ENCODE measurements around the gene AUTS2. TPM values are rescaled to one million over a fixed set of nuclear protein-coding genes. Genes with fewer than 3 reads are reported as not detected.

The AUTS2 gene
- polyA plus RNA-seq, 1 experiment: 0.54 TPM

GRCh38 chr7:70786076-70786475 is 1187.8 kb downstream of the AUTS2 start:
- POLR2A ChIA-PET: no interaction called here
- CTCF ChIA-PET: interaction anchor here (1.2 kb wide), 1 partner anchor 13 kb away, joined by 3 read pairs; no protein-coding TSS in a partner anchor

GRCh38 chr7:70787286-70787685 is 1189.0 kb downstream of the AUTS2 start:
- POLR2A ChIA-PET: interaction anchor here (0.5 to 0.6 kb wide), 2 partner anchors 14 to 17 kb away, joined by 3 to 4 read pairs; no protein-coding TSS in a partner anchor
- no peak for TF ChIP-seq CTCF (IDR thresholded peaks at IDR 0.05; ENCODE audit: insufficient read depth, low read depth, low read length)
- CTCF ChIA-PET: no interaction called here

More at GRCh38 chr7:70786076-70786475, 1187.8 kb downstream of the AUTS2 start:
- no peak overlapping the region for H3K4me3 ChIP-seq (ENCODE audit: low read depth, low read length)
- TF ChIP-seq CTCF (IDR thresholded peaks at IDR 0.05; ENCODE audit: insufficient read depth, low read depth, low read length): no peak
- H3K27me3 ChIP-seq (ENCODE audit: control insufficient read depth, insufficient read depth, low read length): no peaks in the 10 kb centered on the region
- peaks cover 2% of the 10 kb centered on the region; the same call in 1 of the 2 replicates for H3K36me3 ChIP-seq (ENCODE audit: control insufficient read depth, insufficient read depth, low read length)
- no peak for DNase-seq (ENCODE audit: low read depth)

GRCh38 chr7:70787771-70788170 is 1189.5 kb downstream of the AUTS2 start:
- H3K36me3 ChIP-seq (ENCODE audit: control insufficient read depth, insufficient read depth, low read length): peaks cover 3% of the 10 kb centered on the region
- H3K27me3 ChIP-seq (ENCODE audit: control insufficient read depth, insufficient read depth, low read length): no peaks in the 10 kb centered on the region
- TF ChIP-seq CTCF (IDR thresholded peaks at IDR 0.05; ENCODE audit: insufficient read depth, low read depth, low read length): no peak
- ChIA-PET CTCF (interaction anchor here (1.4 kb wide), 1 partner anchor 14 kb away, joined by 4 read pairs; no protein-coding TSS in a partner anchor), POLR2A (interaction anchor here (0.6 kb wide), 1 partner anchor 17 kb away, joined by 4 read pairs; no protein-coding TSS in a partner anchor)
- DNase-seq (ENCODE audit: low read depth): no peak
- H3K4me3 ChIP-seq (ENCODE audit: low read depth, low read length): no peak overlapping the region

More at GRCh38 chr7:70787286-70787685, 1189.0 kb downstream of the AUTS2 start:
- Histone ChIP-seq H3K36me3 (ENCODE audit: control insufficient read depth, insufficient read depth, low read length) (peaks cover 3% of the 10 kb centered on the region), H3K27me3 (ENCODE audit: control insufficient read depth, insufficient read depth, low read length) (no peaks in the 10 kb centered on the region), H3K4me3 (ENCODE audit: low read depth, low read length) (no peak overlapping the region)
- DNase-seq (ENCODE audit: low read depth): no peak

GRCh38 chr7:70788276-70788675 is 1190.0 kb downstream of the AUTS2 start:
- Histone ChIP-seq H3K36me3 (ENCODE audit: control insufficient read depth, insufficient read depth, low read length) (peaks cover 3% of the 10 kb centered on the region), H3K27me3 (ENCODE audit: control insufficient read depth, insufficient read depth, low read length) (no peaks in the 10 kb centered on the region), H3K4me3 (ENCODE audit: low read depth, low read length) (no peak overlapping the region)
- TF ChIP-seq CTCF (IDR thresholded peaks at IDR 0.05; ENCODE audit: insufficient read depth, low read depth, low read length): no peak
- DNase-seq (ENCODE audit: low read depth): no peak
- POLR2A ChIA-PET: no interaction called here
- CTCF ChIA-PET: interaction anchor here (1.4 kb wide), 1 partner anchor 14 kb away, joined by 4 read pairs; no protein-coding TSS in a partner anchor

GRCh38 chr7:70789481-70790214 is 1191.4 kb downstream of the AUTS2 start:
- H3K4me3 ChIP-seq (ENCODE audit: low read depth, low read length): no peak overlapping the region
- POLR2A ChIA-PET: no interaction called here
- CTCF ChIA-PET: interaction anchor here (1.4 kb wide), 1 partner anchor 15 kb away, joined by 4 read pairs; no protein-coding TSS in a partner anchor
- no peak for DNase-seq (ENCODE audit: low read depth)
- peaks cover 3% of the 10 kb centered on the region for H3K36me3 ChIP-seq (ENCODE audit: control insufficient read depth, insufficient read depth, low read length)
- H3K27me3 ChIP-seq (ENCODE audit: control insufficient read depth, insufficient read depth, low read length): no peaks in the 10 kb centered on the region
- no peak for TF ChIP-seq CTCF (IDR thresholded peaks at IDR 0.05; ENCODE audit: insufficient read depth, low read depth, low read length)

All from BJ (cell line).